Ramos (cell line): ENCODE measurements around the gene SFT2D3.
"Not testable (repeated sequence)": the region's sequence is repeated elsewhere in the genome, so short reads cannot be mapped to it uniquely, and the experiment has no call there.

Source experiments
- in situ Hi-C: fragments of 300-500 bp; cut with MboI; formaldehyde crosslinking; loops from one replicate; pipeline ENCODE4 v1.14.3; 2022; ENCODE audit warnings: low sequenced_read_pairs; ENCODE audit not compliant: unreplicated experiment

Gene SFT2D3

GRCh38 chr2:127735537-127736399 is 34.5 kb downstream of the SFT2D3 start:
- in situ Hi-C loops, result no loop called here

GRCh38 chr2:127737892-127738291 is 36.6 kb downstream of the SFT2D3 start:
- in situ Hi-C loops, result no loop called here

DNA sequence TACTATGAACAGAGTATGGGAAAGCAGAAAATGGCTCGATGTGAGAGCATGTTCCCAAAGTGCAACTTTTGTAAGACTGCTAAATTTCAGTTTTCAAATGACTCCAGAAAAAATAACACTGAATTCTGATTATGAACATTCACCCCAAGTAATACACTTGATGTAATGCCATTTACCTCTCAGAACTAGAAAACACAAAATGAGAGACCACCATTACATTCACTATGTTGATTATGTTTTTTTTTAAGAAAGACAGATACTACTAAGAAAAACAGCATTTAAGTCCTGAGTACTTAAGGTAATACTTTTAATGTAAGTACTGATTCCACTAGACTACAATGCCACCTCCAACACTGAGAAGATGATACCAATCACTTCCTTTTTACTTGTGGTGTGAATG is 38.5 kb downstream of the SFT2D3 start:
- in situ Hi-C loops, result no loop called here

- in situ Hi-C loops, result no loop called here
These were observed 39.5 kb downstream of the SFT2D3 start for GRCh38 chr2:127740665-127741288.

DNA sequence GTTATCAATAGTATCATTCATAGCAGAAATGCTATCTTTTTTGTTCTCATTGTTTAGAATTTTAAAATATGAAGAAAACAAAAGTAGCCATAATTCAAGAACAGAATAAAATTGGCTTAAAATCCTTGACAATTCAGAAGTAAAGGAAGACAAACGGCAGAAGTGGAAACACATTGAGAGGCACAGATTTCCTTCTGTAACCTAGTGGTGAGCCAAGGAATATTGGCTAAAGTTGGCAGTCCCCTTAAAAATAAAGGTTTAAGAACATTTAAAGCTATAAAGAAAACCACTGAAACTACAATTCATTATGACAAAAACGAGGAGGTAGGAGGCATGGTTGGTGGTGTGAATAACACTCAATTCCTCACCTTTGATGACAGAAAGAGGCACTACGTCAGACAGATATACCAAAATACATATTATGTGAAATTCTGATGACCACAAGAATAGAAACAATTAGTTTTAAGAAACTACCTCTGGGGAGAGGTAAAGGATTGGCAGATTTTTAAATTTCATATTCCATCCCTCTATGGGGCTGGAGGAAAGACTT is 42.3 kb downstream of the SFT2D3 start:
- in situ Hi-C loops, result no loop called here

DNA sequence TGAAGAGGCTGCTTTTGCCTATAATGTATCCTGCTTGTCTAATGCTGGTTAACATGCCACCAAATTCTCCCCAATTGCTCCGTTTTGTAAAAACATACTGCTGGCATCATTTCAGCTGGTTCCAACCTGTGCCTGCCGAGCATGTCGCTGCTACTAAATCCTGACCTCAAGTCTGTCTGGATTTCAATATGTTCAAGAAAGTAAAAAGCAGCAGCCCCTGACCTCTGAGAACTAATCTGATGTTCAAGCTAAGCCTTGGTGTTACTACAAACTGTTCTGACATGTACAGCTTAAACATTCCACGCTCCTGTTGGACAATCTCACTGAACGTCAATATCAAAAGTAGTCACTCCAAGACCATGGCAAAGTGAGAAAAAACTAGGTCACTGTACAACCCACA is 46.3 kb downstream of the SFT2D3 start:
- in situ Hi-C loops, result no loop called here

DNA sequence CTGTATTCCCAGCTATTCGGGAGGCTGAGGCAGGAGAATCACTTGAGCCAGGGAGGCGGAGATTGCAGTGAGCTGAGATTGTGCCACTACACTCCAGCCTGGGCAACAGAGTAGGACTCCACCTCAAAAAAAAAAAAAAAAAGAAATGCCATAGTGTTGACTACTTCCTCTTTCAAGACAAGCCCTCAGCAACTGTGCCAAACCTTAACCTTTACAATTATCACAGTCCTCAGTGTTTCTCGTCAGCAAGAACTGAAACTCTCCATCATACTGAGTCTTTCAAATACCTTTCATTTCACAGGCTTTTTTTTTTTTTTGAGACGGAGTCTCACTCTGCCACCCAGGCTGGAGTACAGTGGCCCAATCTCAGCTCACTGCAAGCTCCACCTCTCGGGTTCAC is 48.2 kb downstream of the SFT2D3 start:
- in situ Hi-C loops, result not testable (repeated sequence)

DNA sequence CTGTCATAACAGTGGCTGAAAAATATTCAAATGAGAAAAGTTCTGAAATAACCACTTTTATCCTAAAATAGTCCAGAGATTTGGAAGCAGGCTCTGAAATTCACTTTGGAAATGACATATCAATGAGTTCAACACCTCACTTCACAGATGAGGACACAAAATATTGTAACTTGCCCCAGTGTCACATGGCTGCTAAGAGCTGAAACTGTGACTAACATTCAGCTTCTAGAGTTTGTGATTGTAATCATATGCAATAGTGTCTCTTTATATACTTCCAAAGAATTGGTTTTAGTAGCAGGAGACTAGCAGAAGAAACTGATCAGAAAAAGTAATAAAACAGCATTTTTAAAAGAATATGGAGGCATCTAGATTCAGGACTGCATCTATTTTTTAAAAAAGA is 52.1 kb downstream of the SFT2D3 start:
- in situ Hi-C loops, result no loop called here

DNA sequence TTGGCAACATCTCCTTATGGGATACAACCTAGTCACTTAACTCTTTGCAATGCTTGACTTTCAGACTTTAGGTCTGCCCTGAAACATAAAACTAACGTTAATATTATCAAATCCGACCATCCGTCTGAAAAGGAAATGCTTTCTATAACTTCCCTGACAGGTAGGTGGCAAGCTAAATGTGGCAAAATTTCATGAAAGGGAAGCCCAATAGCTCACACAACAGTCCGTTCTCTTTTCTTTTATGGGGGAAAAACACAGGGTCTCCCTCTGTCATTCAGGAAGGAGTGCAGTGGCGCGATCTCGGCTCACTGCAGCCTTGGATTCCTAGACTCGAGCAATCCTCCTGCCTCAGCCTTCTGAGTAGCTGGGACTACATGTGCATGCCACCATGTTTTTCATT is 52.9 kb downstream of the SFT2D3 start:
- in situ Hi-C loops, result no loop called here
